ENCODE measurements around the gene NDUFB3. TPM values are rescaled to one million over a fixed set of nuclear protein-coding genes. Genes with fewer than 3 reads are reported as not detected.
A peak's percentile ranks its signal among the peaks of the same experiment; 100 is the strongest.
"Not testable (repeated sequence)": the region's sequence is repeated elsewhere in the genome, so short reads cannot be mapped to it uniquely, and the experiment has no call there.

The NDUFB3 gene
- total and polyA plus RNA-seq, 7 experiments from 2014 or later = 18.3 to 361 (median 47.9) TPM

DNA sequence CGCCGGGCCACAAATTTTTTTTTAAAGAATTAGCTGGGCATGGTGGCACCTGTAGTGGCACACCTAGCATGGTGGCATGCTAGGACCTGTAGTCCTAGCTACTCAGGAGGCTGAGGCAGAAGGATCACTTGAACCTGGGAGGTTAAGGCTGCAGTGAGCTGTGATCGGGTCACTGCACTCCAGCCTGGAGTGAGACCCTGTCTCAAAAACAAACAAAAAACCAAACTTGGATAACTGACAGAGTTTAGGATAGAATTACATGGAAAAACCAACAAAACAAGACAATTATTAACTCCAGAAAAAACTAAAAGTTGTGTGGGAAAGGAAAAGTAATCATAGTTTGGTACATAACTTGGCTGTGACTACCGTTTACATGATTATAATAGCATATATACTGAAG, 42.5 kb downstream of the NDUFB3 start:
- DNase-seq = no peak
- Histone ChIP-seq H3K27me3 (ENCODE audit: control insufficient read depth in 2 of 2, insufficient read depth in 2 of 2, low read length in 2 of 2) (no peaks in the 10 kb centered on the region), H3K4me3 (ENCODE audit: low read length) (no peak overlapping the region), H3K36me3 (ENCODE audit: control insufficient read depth in 2 of 3, insufficient read depth in 3 of 3, low read length in 3 of 3) (peaks cover 0 to 8% (median 0%) of the 10 kb centered on the region in 3 experiments), H3K27ac (ENCODE audit: low read depth, low read length) (no peak overlapping the region), H3K4me1 (ENCODE audit: control insufficient read depth in 2 of 2, insufficient read depth in 2 of 2, low read length in 2 of 2) (peaks cover 6 to 13% of the 10 kb centered on the region in 2 donors), H3K9me3 (ENCODE audit: control insufficient read depth in 2 of 3, low read length in 3 of 3) (no peaks in the 10 kb centered on the region)
- intact Hi-C loops (cut with micrococcal nuclease) = no loop called here
- Mint-ChIP-seq H3K4me1 (peaks cover 5 to 34% (median 27%) of the 10 kb centered on the region in 7 donors), H3K27ac (peak overlapping the region; percentile 90 to 100 (median 99)), H3K36me3 (peaks cover 0 to 17% (median 3%) of the 10 kb centered on the region in 5 donors), H3K4me3 (peak overlapping the region; percentile 90 to 100 (median 97)), H3K27me3 (peaks cover 0 to 2% (median 0%) of the 10 kb centered on the region in 5 donors), H3K9me3 (peaks cover 0 to 2% (median 0%) of the 10 kb centered on the region in 11 donors)
- POLR2A ChIA-PET = interaction anchor here (0.7 to 5.8 kb wide), 7 partner anchors 8 to 250 kb away, joined by 3 to 97 read pairs (median 18); partner anchors contain the start of genes CLK1, HYCC2 and NDUFB3
- CTCF ChIA-PET = interaction anchor here (0.9 to 1.8 kb wide), 4 partner anchors 41 to 118 kb away, joined by 3 to 8 read pairs (median 6); no protein-coding TSS in a partner anchor
- no peak for ATAC-seq

DNA sequence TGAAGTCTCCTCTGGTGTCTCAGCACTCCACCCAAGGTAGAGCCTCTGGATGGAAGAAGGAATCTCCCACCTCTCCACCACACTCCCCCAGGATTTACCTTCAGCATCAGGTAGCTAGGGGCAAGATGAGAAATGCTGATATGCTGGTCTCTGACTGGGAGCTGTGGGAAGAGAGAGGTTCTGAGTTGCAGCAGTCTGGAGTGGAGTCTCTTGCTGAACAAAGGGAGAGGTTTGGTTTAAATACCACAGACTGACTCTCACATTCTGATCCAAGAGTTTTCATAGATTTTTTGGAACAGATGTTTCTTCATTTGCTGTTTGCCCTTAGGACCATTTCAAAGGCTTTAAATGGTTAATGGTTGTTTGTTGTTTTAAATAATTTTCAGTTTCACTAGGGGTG, 43.0 kb downstream of the NDUFB3 start:
- POLR2A ChIA-PET = interaction anchor here (0.6 to 5.8 kb wide), 17 partner anchors 8 to 251 kb away, joined by 3 to 97 read pairs (median 5); partner anchors contain the start of genes CASP10, CLK1, HYCC2 and NDUFB3
- no peak for ATAC-seq
- peaks cover 0 to 2% (median 0%) of the 10 kb centered on the region in 11 donors for H3K9me3 Mint-ChIP-seq
- no peak overlapping the region for H3K4me3 ChIP-seq (ENCODE audit: low read length)
- H3K36me3 Mint-ChIP-seq = peaks cover 0 to 19% (median 3%) of the 10 kb centered on the region in 5 donors
- no peaks in the 10 kb centered on the region for H3K9me3 ChIP-seq (ENCODE audit: control insufficient read depth in 2 of 3, low read length in 3 of 3)
- no peaks in the 10 kb centered on the region for H3K27me3 ChIP-seq (ENCODE audit: control insufficient read depth in 2 of 2, insufficient read depth in 2 of 2, low read length in 2 of 2)
- H3K27ac ChIP-seq (ENCODE audit: low read depth, low read length) = no peak overlapping the region
- peak overlapping the region; percentile 90 to 100 (median 99) for H3K27ac Mint-ChIP-seq
- peaks cover 6 to 13% of the 10 kb centered on the region in 2 donors for H3K4me1 ChIP-seq (ENCODE audit: control insufficient read depth in 2 of 2, insufficient read depth in 2 of 2, low read length in 2 of 2)
- intact Hi-C loops (cut with micrococcal nuclease) = loop anchor here (5.0 kb wide), 4 partner anchors 337 to 1152 kb away; partner anchors contain the start of genes ALS2 (in 1 of the 2), FZD7 (in 1 of the 2), NOP58 (in 1 of the 2) and STRADB (in 1 of the 2)
- H3K36me3 ChIP-seq (ENCODE audit: control insufficient read depth in 2 of 3, insufficient read depth in 3 of 3, low read length in 3 of 3) = peaks cover 0 to 8% (median 0%) of the 10 kb centered on the region in 3 experiments
- no peak for DNase-seq
- peak overlapping the region; percentile 90 to 100 (median 97) for H3K4me3 Mint-ChIP-seq
- CTCF ChIA-PET = interaction anchor here (0.9 to 1.8 kb wide), 4 partner anchors 41 to 118 kb away, joined by 3 to 8 read pairs (median 6); no protein-coding TSS in a partner anchor
- H3K27me3 Mint-ChIP-seq = peaks cover 0 to 2% (median 0%) of the 10 kb centered on the region in 5 donors
- peaks cover 5 to 38% (median 29%) of the 10 kb centered on the region in 7 donors for H3K4me1 Mint-ChIP-seq

DNA sequence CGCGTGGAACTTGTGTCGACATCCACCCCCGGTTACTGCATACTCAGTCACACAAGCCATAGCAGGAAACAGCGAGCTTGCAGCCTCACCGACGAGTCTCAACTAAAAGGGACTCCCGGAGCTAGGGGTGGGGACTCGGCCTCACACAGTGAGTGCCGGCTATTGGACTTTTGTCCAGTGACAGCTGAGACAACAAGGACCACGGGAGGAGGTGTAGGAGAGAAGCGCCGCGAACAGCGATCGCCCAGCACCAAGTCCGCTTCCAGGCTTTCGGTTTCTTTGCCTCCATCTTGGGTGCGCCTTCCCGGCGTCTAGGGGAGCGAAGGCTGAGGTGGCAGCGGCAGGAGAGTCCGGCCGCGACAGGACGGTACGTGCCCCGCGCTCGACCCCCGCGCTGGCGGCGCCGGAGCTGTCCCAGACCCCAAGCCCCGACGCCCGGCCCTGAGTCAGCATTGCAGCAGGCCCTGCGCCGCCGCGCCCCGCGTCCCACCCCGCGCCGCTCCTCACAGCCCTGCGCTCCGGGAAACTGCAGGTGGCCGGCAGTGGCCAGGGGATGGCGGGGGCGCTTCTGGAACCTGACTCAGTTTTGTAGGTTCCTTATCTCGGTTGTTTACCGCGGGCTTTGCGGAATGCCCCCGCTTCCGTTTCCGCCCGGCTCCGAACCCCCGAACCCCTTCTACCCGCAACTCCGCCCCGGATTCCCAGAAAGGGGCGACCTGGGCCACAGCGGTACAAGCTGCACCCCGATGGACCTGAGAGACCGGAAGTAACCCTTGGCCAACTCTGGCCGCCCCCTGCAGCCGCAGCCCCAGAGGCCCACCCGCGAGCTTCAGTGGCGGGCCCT, 44.5 kb downstream of the NDUFB3 start, which contains the start of gene CFLAR:
CFLAR (plus strand) TSS at position 50 of the 844 bp plus-strand sequence. CDS start 13,702 bp downstream, outside the sequence.
- peaks cover 0 to 28% (median 3%) of the 10 kb centered on the region in 5 donors for H3K36me3 Mint-ChIP-seq
- peaks cover 0 to 2% (median 0%) of the 10 kb centered on the region in 11 donors for H3K9me3 Mint-ChIP-seq
- POLR2A ChIA-PET = interaction anchor here (0.6 to 5.8 kb wide), 41 partner anchors 9 to 1519 kb away, joined by 3 to 97 read pairs (median 6); partner anchors contain the start of genes BZW1, CASP10, CLK1 and FAM117B
- Histone ChIP-seq H3K27me3 (ENCODE audit: control insufficient read depth in 2 of 2, insufficient read depth in 2 of 2, low read length in 2 of 2) (no peaks in the 10 kb centered on the region), H3K4me3 (ENCODE audit: low read length) (peak within 1 kb of the TSS; percentile 87), H3K27ac (ENCODE audit: low read depth, low read length) (peak within 1 kb of the TSS; percentile 93), H3K4me1 (ENCODE audit: control insufficient read depth in 2 of 2, insufficient read depth in 2 of 2, low read length in 2 of 2) (peaks cover 6 to 17% of the 10 kb centered on the region in 2 donors), H3K36me3 (ENCODE audit: control insufficient read depth in 2 of 3, insufficient read depth in 3 of 3, low read length in 3 of 3) (peaks cover 0 to 8% (median 0%) of the 10 kb centered on the region in 3 experiments), H3K9me3 (ENCODE audit: control insufficient read depth in 2 of 3, low read length in 3 of 3) (no peaks in the 10 kb centered on the region)
- H3K4me1 Mint-ChIP-seq = peaks cover 15 to 52% (median 38%) of the 10 kb centered on the region in 7 donors
- peak; percentile 60 for ATAC-seq
- peak within 1 kb of the TSS; percentile 90 to 100 (median 99) for H3K27ac Mint-ChIP-seq
- CTCF ChIA-PET = interaction anchor here (0.8 to 5.7 kb wide), 4 partner anchors 43 to 116 kb away, joined by 3 to 68 read pairs (median 6); no protein-coding TSS in a partner anchor
- H3K4me3 Mint-ChIP-seq = peak within 1 kb of the TSS; percentile 90 to 100 (median 97)
- peak; percentile 59 to 89 (median 78) for DNase-seq
- H3K27me3 Mint-ChIP-seq = peaks cover 0 to 2% (median 0%) of the 10 kb centered on the region in 5 donors
- intact Hi-C loops (cut with micrococcal nuclease) = loop anchor here (1.0 to 5.0 kb wide), 15 partner anchors 14 to 1151 kb away; partner anchors contain the start of genes NIF3L1 (in 2 of the 2), PPIL3 (in 2 of the 2), ALS2 (in 1 of the 2) and BZW1 (in 1 of the 2)

DNA sequence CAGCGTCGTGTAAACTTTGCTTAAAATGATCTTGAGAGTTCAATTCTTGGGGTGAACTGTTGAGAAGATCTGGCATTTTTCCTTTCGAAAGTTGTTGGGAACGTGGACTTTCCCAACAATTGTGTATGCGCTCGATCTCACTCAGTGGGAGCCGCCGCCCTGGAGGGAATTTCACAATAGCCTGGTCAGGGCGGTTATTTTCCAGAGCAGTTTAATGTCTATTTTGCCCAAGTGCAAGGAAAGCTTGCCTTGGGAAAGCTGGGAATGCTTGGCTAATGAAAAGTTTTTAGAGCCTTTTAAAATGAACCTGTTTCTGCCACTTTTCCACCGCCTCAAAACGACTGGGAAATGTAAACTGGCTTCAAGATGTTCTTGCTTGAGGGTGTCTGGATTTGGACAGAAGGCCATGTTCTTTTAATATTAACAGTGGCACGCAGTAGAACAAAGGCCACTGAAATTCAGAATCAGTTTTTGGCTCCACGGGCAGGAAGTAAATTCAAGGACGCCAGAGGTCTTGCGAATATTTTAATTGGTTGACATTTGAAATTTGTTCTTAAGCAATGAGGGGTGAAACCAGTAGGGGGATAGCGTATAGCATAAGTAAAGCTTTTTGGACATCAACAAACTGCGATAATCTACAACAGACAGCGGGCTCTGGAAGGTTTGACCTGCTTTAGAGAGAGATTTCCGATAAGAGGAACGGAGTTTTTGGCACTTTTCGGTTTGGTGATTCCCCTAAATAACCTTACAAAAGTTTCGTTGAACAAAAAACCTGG, 45.3 kb downstream of the NDUFB3 start:
- intact Hi-C loops (cut with micrococcal nuclease) = loop anchor here (1.0 to 5.0 kb wide), 19 partner anchors 14 to 1150 kb away; partner anchors contain the start of genes BZW1 (in 2 of the 2), CLK1 (in 2 of the 2), NIF3L1 (in 2 of the 2) and PPIL3 (in 2 of the 2)
- no peaks in the 10 kb centered on the region for H3K9me3 ChIP-seq (ENCODE audit: control insufficient read depth in 2 of 3, low read length in 3 of 3)
- POLR2A ChIA-PET = interaction anchor here (0.6 to 5.8 kb wide), 40 partner anchors 10 to 1518 kb away, joined by 3 to 97 read pairs (median 6); partner anchors contain the start of genes BZW1, CASP10, CASP8 and CLK1
- H3K36me3 ChIP-seq (ENCODE audit: control insufficient read depth in 2 of 3, insufficient read depth in 3 of 3, low read length in 3 of 3) = peaks cover 0 to 8% (median 0%) of the 10 kb centered on the region in 3 experiments
- Mint-ChIP-seq H3K4me3 (peak overlapping the region; percentile 90 to 100 (median 97)), H3K36me3 (peaks cover 0 to 34% (median 3%) of the 10 kb centered on the region in 5 donors), H3K27ac (peak overlapping the region; percentile 90 to 100 (median 98)), H3K9me3 (peaks cover 0 to 2% (median 0%) of the 10 kb centered on the region in 11 donors), H3K4me1 (peaks cover 22 to 58% (median 44%) of the 10 kb centered on the region in 7 donors), H3K27me3 (peaks cover 0 to 2% (median 0%) of the 10 kb centered on the region in 5 donors)
- CTCF ChIA-PET = interaction anchor here (0.8 to 5.7 kb wide), 12 partner anchors 16 to 404 kb away, joined by 3 to 68 read pairs (median 4); partner anchors contain the start of gene CASP10
- peaks cover 12 to 24% of the 10 kb centered on the region in 2 donors for H3K4me1 ChIP-seq (ENCODE audit: control insufficient read depth in 2 of 2, insufficient read depth in 2 of 2, low read length in 2 of 2)
- H3K4me3 ChIP-seq (ENCODE audit: low read length) = peak overlapping the region; percentile 87
- DNase-seq (peak in 7 of 9 donors; percentile 43 to 70 (median 64)), ATAC-seq (peak; percentile 44)
- H3K27me3 ChIP-seq (ENCODE audit: control insufficient read depth in 2 of 2, insufficient read depth in 2 of 2, low read length in 2 of 2) = no peaks in the 10 kb centered on the region
- peak overlapping the region; percentile 93 for H3K27ac ChIP-seq (ENCODE audit: low read depth, low read length)

DNA sequence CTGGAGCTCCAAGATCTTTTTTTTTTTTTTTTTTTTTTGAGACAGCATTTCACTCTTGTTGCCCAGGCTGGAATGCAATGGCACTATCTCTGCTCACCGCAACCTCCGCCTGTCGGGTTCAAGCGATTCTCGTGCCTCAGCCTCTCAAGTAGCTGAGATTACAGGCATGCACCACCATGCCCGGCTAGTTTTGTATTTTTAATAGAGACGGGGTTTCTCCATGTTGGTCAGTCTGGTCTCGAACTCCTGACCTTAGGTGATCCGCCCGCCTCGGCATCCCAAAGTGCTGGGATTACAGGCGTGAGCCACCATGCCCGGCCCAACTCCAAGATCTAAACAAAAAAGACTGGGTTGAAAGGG, 45.9 kb downstream of the NDUFB3 start:
- CTCF ChIA-PET = interaction anchor here (0.8 to 5.7 kb wide), 12 partner anchors 17 to 405 kb away, joined by 3 to 68 read pairs (median 4); partner anchors contain the start of genes CASP10 and NDUFB3
- peak overlapping the region; percentile 90 to 100 (median 98) for H3K27ac Mint-ChIP-seq
- not testable (repeated sequence) for H3K27me3 ChIP-seq (ENCODE audit: control insufficient read depth in 2 of 2, insufficient read depth in 2 of 2, low read length in 2 of 2); H3K9me3 Mint-ChIP-seq; H3K9me3 ChIP-seq (ENCODE audit: control insufficient read depth in 2 of 3, low read length in 3 of 3); H3K27me3 Mint-ChIP-seq; H3K36me3 ChIP-seq (ENCODE audit: control insufficient read depth in 2 of 3, insufficient read depth in 3 of 3, low read length in 3 of 3)
- H3K36me3 Mint-ChIP-seq = peaks cover 4 to 39% (median 8%) of the 10 kb centered on the region in 5 donors
- H3K4me3 Mint-ChIP-seq = peak overlapping the region; percentile 90 to 100 (median 97)
- peaks cover 28 to 60% (median 48%) of the 10 kb centered on the region in 7 donors for H3K4me1 Mint-ChIP-seq
- DNase-seq = peak in 1 of 9 donors; percentile 17
- intact Hi-C loops (cut with micrococcal nuclease) = loop anchor here (1.0 to 5.0 kb wide), 24 partner anchors 12 to 1150 kb away; partner anchors contain the start of genes ALS2 (in 2 of the 2), CLK1 (in 2 of the 2), NOP58 (in 2 of the 2) and ORC2 (in 2 of the 2)
- peak overlapping the region; percentile 93 for H3K27ac ChIP-seq (ENCODE audit: low read depth, low read length)
- peak overlapping the region; percentile 87 for H3K4me3 ChIP-seq (ENCODE audit: low read length)
- POLR2A ChIA-PET = interaction anchor here (0.8 to 5.8 kb wide), 24 partner anchors 11 to 404 kb away, joined by 3 to 97 read pairs (median 12); partner anchors contain the start of genes CASP10, CASP8, CLK1 and HYCC2
- H3K4me1 ChIP-seq (ENCODE audit: control insufficient read depth in 2 of 2, insufficient read depth in 2 of 2, low read length in 2 of 2) = peaks cover 17 to 30% of the 10 kb centered on the region in 2 donors
- peak; percentile 0 for ATAC-seq

Measured in naive thymus-derived CD4-positive, alpha-beta T cell (primary cell).